WTC11 (cell line): ENCODE measurements around the gene TMEM147.

Source experiments
- CTCF ChIP-seq: fragments of 200-600 bp; IDR thresholded peaks from 2 replicates; pipeline ENCODE4 v1.8.0; 2022; ENCODE audit warnings: antibody characterized with exemption
- ETV6 ChIP-seq: sonication (generic); formaldehyde crosslinking; IDR thresholded peaks from 2 replicates; pipeline ENCODE4 v1.8.1; 2022; ENCODE audit warnings: mild to moderate bottlenecking, missing genetic modification reagents
- FOXP1 ChIP-seq: sonication (generic); formaldehyde crosslinking; IDR thresholded peaks from 2 replicates; pipeline ENCODE4 v1.8.0; 2022; ENCODE audit warnings: missing genetic modification reagents, mild to moderate bottlenecking, moderate library complexity, borderline replicate concordance
- GTF2I ChIP-seq: fragments of 250-450 bp; sonication (Bioruptor Pico); conservative IDR thresholded peaks from 2 replicates; pipeline ENCODE4 v1.4.0; 2021; ENCODE audit warnings: mild to moderate bottlenecking
- SP1 ChIP-seq: sonication (generic); formaldehyde crosslinking; conservative IDR thresholded peaks from 2 replicates; pipeline ENCODE4 v1.8.1; 2022; ENCODE audit warnings: missing genetic modification reagents
- USF2 ChIP-seq: sonication (generic); formaldehyde crosslinking; IDR thresholded peaks from 2 replicates; pipeline ENCODE4 v1.8.1; 2023; ENCODE audit warnings: mild to moderate bottlenecking, missing genetic modification reagents, moderate library complexity
- ZNF512 ChIP-seq: sonication (generic); formaldehyde crosslinking; IDR thresholded peaks from 2 replicates; pipeline ENCODE4 v1.8.1; 2022; ENCODE audit warnings: missing genetic modification reagents, borderline replicate concordance
- TF ChIP-seq, protein P1 (sequence below): sonication (generic); formaldehyde crosslinking; IDR thresholded peaks from 2 replicates; pipeline ENCODE4 v1.8.0; 2022; ENCODE audit warnings: mild to moderate bottlenecking, missing genetic modification reagents
- TF ChIP-seq, protein P2 (sequence below): sonication (generic); formaldehyde crosslinking; IDR thresholded peaks from 2 replicates; pipeline ENCODE4 v1.8.1; 2022; ENCODE audit warnings: low read depth, mild to moderate bottlenecking, moderate library complexity, missing genetic modification reagents, borderline replicate concordance

DNA sequence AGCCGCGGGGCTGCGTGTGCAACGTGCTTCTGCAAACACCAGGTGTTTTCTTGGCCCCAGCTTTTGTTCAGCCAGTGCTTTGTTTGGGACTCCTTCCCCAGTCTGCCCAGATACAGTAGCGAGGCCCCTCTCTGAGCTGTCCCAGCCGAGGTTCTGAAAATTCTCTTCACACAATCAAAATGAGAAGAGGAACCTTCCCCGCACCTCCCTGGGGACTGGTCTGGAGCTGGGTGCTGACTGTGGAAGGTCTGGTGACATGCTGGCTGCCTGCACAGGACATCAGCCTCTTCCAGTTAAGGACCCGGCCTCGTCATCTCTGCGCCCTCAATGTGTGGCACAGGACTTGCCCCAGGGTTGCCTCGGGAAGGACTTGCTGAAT is 13.8 kb downstream of the TMEM147 start:
- TF ChIP-seq USF2: no peak
- TF ChIP-seq, protein P1, sequence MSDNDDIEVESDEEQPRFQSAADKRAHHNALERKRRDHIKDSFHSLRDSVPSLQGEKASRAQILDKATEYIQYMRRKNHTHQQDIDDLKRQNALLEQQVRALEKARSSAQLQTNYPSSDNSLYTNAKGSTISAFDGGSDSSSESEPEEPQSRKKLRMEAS (CRISPR knock-in tag): no peak
- no peak for TF ChIP-seq CTCF
- TF ChIP-seq ZNF512: no peak
- TF ChIP-seq, protein P2, sequence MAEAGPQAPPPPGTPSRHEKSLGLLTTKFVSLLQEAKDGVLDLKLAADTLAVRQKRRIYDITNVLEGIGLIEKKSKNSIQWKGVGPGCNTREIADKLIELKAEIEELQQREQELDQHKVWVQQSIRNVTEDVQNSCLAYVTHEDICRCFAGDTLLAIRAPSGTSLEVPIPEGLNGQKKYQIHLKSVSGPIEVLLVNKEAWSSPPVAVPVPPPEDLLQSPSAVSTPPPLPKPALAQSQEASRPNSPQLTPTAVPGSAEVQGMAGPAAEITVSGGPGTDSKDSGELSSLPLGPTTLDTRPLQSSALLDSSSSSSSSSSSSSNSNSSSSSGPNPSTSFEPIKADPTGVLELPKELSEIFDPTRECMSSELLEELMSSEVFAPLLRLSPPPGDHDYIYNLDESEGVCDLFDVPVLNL: no peak
- TF ChIP-seq ETV6 (CRISPR knock-in tag): no peak
- TF ChIP-seq FOXP1 (CRISPR knock-in tag): no peak
- TF ChIP-seq GTF2I (CRISPR knock-in tag): no peak
- TF ChIP-seq SP1 (CRISPR knock-in tag): no peak
